Measurements from ENCODE around the gene IFNGR1.

The IFNGR1 gene

DNA sequence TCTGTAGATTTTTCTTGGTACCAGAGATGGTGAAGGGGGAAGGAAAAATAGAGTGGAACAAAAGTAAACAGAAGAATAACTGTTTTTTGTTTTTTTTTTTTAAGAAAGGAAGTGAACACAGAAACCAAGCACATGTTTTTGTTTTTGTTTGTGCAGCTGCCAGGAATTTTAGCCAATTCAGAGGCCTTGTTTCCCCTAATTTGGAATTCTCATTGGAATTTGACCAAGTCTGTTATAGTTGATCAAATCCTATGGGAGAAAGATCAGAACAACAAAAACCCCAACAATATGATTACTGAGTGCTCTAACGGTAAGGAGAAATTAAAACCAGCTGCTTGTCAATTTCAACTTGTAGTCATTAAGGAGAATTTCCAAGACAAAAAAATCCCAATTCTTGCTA lies 27.5 kb downstream of the IFNGR1 start:
- Histone ChIP-seq H2AFZ (ENCODE audit: low read depth, low read length) (no peak overlapping the region), H4K20me1 (ENCODE audit: insufficient read depth, low read length) (no peaks in the 10 kb centered on the region), H3K27me3 (ENCODE audit: insufficient read depth, low read length, poor library complexity) (no peaks in the 10 kb centered on the region), H3K4me2 (ENCODE audit: insufficient read depth, low read length) (no peak overlapping the region), H3K4me3 (ENCODE audit: low read depth in 1 of 2, low read length in 2 of 2) (no peak overlapping the region), H3K79me2 (ENCODE audit: insufficient read depth, low read length) (no peaks in the 10 kb centered on the region), H3K27ac (ENCODE audit: low read length) (no peak overlapping the region), H3K9ac (ENCODE audit: low read depth, low read length) (no peak overlapping the region), H3K4me1 (ENCODE audit: insufficient read depth, low read length) (0 out of 2 replicates have a peak, but pooled peaks cover 4% of the 10 kb centered on the region), H3K9me3 (ENCODE audit: insufficient read depth, low read length, severe bottlenecking) (peaks cover 40% of the 10 kb centered on the region), H3K36me3 (ENCODE audit: insufficient read depth, low read length) (no peaks in the 10 kb centered on the region)
- ATAC-seq (ENCODE audit: insufficient read depth, low read depth), result no peak
- DNase-seq, result no peak
- no peak for TF ChIP-seq EZH2 (IDR thresholded peaks at IDR 0.05; ENCODE audit: borderline replicate concordance, low read depth, low read length, severe bottlenecking)
- TF ChIP-seq CTCF (IDR thresholded peaks at IDR 0.05; ENCODE audit: borderline replicate concordance, extremely low read depth, low read length, poor library complexity, severe bottlenecking), result no peak

DNA sequence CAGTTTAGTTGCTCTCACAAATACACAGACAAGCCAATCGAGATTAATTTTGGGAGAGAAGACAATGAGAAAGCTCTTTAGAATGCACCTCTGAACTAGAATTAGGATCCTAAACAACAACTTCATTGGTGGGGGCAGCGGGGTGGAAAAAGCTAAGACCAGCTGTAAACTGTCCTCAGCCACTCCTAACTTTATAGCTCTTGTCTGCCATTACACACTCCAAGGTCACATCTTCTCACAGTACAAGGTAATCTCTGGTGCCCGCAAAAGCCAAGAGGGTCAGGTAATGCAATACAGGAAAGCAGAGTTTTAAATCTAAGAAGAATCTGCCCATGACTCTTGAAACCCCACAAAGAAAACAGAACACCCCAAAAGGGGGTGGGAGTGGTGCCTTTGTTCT lies 27.9 kb downstream of the IFNGR1 start:
- Histone ChIP-seq H3K4me3 (ENCODE audit: low read depth in 1 of 2, low read length in 2 of 2) (no peak overlapping the region), H3K4me2 (ENCODE audit: insufficient read depth, low read length) (no peak overlapping the region), H4K20me1 (ENCODE audit: insufficient read depth, low read length) (no peaks in the 10 kb centered on the region), H3K9me3 (ENCODE audit: insufficient read depth, low read length, severe bottlenecking) (peaks cover 42% of the 10 kb centered on the region), H3K79me2 (ENCODE audit: insufficient read depth, low read length) (no peaks in the 10 kb centered on the region), H2AFZ (ENCODE audit: low read depth, low read length) (no peak overlapping the region), H3K27me3 (ENCODE audit: insufficient read depth, low read length, poor library complexity) (no peaks in the 10 kb centered on the region), H3K9ac (ENCODE audit: low read depth, low read length) (no peak overlapping the region), H3K36me3 (ENCODE audit: insufficient read depth, low read length) (no peaks in the 10 kb centered on the region), H3K27ac (ENCODE audit: low read length) (no peak overlapping the region), H3K4me1 (ENCODE audit: insufficient read depth, low read length) (0 out of 2 replicates have a peak, but pooled peaks cover 3% of the 10 kb centered on the region)
- TF ChIP-seq CTCF (IDR thresholded peaks at IDR 0.05; ENCODE audit: borderline replicate concordance, extremely low read depth, low read length, poor library complexity, severe bottlenecking) (no peak), EZH2 (IDR thresholded peaks at IDR 0.05; ENCODE audit: borderline replicate concordance, low read depth, low read length, severe bottlenecking) (no peak)
- ATAC-seq (ENCODE audit: insufficient read depth, low read depth) (no peak), DNase-seq (no peak)

GRCh38 chr6:137190583-137191094 lies 28.5 kb downstream of the IFNGR1 start:
- Histone ChIP-seq H3K4me2 (ENCODE audit: insufficient read depth, low read length) (no peak overlapping the region), H3K79me2 (ENCODE audit: insufficient read depth, low read length) (no peaks in the 10 kb centered on the region), H3K27me3 (ENCODE audit: insufficient read depth, low read length, poor library complexity) (no peaks in the 10 kb centered on the region), H3K9me3 (ENCODE audit: insufficient read depth, low read length, severe bottlenecking) (peaks cover 47% of the 10 kb centered on the region), H3K4me1 (ENCODE audit: insufficient read depth, low read length) (no peaks in the 10 kb centered on the region), H3K36me3 (ENCODE audit: insufficient read depth, low read length) (no peaks in the 10 kb centered on the region), H2AFZ (ENCODE audit: low read depth, low read length) (no peak overlapping the region), H3K4me3 (ENCODE audit: low read depth in 1 of 2, low read length in 2 of 2) (no peak overlapping the region), H3K27ac (ENCODE audit: low read length) (no peak overlapping the region), H4K20me1 (ENCODE audit: insufficient read depth, low read length) (no peaks in the 10 kb centered on the region), H3K9ac (ENCODE audit: low read depth, low read length) (no peak overlapping the region)
- DNase-seq (no peak), ATAC-seq (ENCODE audit: insufficient read depth, low read depth) (no peak)
- TF ChIP-seq CTCF (IDR thresholded peaks at IDR 0.05; ENCODE audit: borderline replicate concordance, extremely low read depth, low read length, poor library complexity, severe bottlenecking) (no peak), EZH2 (IDR thresholded peaks at IDR 0.05; ENCODE audit: borderline replicate concordance, low read depth, low read length, severe bottlenecking) (no peak)

GRCh38 chr6:137188855-137189254 lies 30.3 kb downstream of the IFNGR1 start:
- no peak overlapping the region for H3K4me2 ChIP-seq (ENCODE audit: insufficient read depth, low read length)
- DNase-seq, result peak; percentile 26

More at GRCh38 chr6:137188855-137189254, 30.3 kb downstream of the IFNGR1 start:
- H4K20me1 ChIP-seq (ENCODE audit: insufficient read depth, low read length), result no peaks in the 10 kb centered on the region
- no peak overlapping the region for H2AFZ ChIP-seq (ENCODE audit: low read depth, low read length)
- no peak overlapping the region for H3K9ac ChIP-seq (ENCODE audit: low read depth, low read length)
- H3K4me1 ChIP-seq (ENCODE audit: insufficient read depth, low read length), result no peaks in the 10 kb centered on the region
- no peaks in the 10 kb centered on the region for H3K27me3 ChIP-seq (ENCODE audit: insufficient read depth, low read length, poor library complexity)
- no peaks in the 10 kb centered on the region for H3K36me3 ChIP-seq (ENCODE audit: insufficient read depth, low read length)
- H3K27ac ChIP-seq (ENCODE audit: low read length), result no peak overlapping the region
- no peak overlapping the region for H3K4me3 ChIP-seq (ENCODE audit: low read depth in 1 of 2, low read length in 2 of 2)
- H3K79me2 ChIP-seq (ENCODE audit: insufficient read depth, low read length), result no peaks in the 10 kb centered on the region
- H3K9me3 ChIP-seq (ENCODE audit: insufficient read depth, low read length, severe bottlenecking), result peaks cover 61% of the 10 kb centered on the region
- ATAC-seq (ENCODE audit: insufficient read depth, low read depth), result no peak
- no peak for TF ChIP-seq EZH2 (IDR thresholded peaks at IDR 0.05; ENCODE audit: borderline replicate concordance, low read depth, low read length, severe bottlenecking)
- TF ChIP-seq CTCF (IDR thresholded peaks at IDR 0.05; ENCODE audit: borderline replicate concordance, extremely low read depth, low read length, poor library complexity, severe bottlenecking), result no peak

Measured in DND-41 (cell line).